ENCODE measurements around the gene MOCS1.

MOCS1 gene

DNA sequence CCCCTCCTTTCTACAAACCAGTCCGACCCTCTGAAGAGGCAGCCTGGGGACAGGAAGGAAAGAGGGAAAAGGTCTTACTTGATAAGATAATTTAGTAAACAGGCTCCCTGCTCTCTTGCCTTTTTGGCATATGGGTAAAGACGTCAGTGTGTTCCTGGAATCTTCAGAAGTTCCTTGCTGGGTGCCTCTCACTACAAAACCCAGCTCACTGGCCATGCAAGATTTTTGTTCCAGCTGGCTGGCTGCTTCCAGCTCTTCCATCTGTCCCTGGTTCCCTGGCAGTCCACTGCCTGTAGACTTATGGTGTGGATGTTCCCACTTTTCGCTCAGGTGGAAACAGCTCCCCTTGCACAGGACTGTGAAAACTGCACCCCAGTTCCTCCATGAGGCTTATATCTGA is 57.4 kb downstream of the MOCS1 start:
- no peak for DNase-seq (ENCODE audit: low read depth)
- TF ChIP-seq MAX (IDR thresholded peaks at IDR 0.05; ENCODE audit: low read depth, low read length) (no peak), CTCF (IDR thresholded peaks at IDR 0.05; ENCODE audit: low read depth, low read length) (no peak), MYC (IDR thresholded peaks at IDR 0.05; ENCODE audit: low read depth, low read length) (no peak), POLR2A (IDR thresholded peaks at IDR 0.05; ENCODE audit: extremely low read depth, insufficient read length) (no peak)
- H3K4me3 ChIP-seq (ENCODE audit: low read depth, low read length): no peak overlapping the region

- H3K4me3 ChIP-seq (ENCODE audit: low read depth, low read length): no peak overlapping the region
- DNase-seq (ENCODE audit: low read depth): no peak
- TF ChIP-seq CTCF (IDR thresholded peaks at IDR 0.05; ENCODE audit: low read depth, low read length): no peak
- no peak for TF ChIP-seq POLR2A (IDR thresholded peaks at IDR 0.05; ENCODE audit: extremely low read depth, insufficient read length)
- TF ChIP-seq MYC (IDR thresholded peaks at IDR 0.05; ENCODE audit: low read depth, low read length): no peak
- TF ChIP-seq MAX (IDR thresholded peaks at IDR 0.05; ENCODE audit: low read depth, low read length): no peak
Measured at GRCh38 chr6:39876111-39876510, 58.2 kb downstream of the MOCS1 start.

DNA sequence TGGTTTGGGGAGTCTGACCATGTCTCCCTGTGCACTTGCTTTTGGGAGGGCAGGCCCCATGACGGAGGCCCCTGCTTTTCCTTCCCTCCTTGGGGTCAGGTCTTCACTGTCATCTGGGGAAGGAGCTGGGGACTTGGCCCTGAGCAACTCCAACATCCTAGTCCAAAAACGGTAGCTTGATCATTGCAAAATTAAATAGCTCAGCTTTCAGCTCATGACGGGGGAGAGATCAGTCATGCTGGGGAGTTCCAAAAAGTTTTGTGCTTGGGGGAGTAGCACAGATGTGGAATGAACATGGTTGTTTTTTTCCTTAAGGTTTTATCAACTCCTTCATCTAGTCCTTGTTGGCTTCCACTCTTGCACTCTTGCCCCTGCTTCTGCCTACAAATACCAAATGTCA is 60.8 kb downstream of the MOCS1 start:
- no peak overlapping the region for H3K4me3 ChIP-seq (ENCODE audit: low read depth, low read length)
- no peak for DNase-seq (ENCODE audit: low read depth)
- TF ChIP-seq POLR2A (IDR thresholded peaks at IDR 0.05; ENCODE audit: extremely low read depth, insufficient read length) (no peak), MYC (IDR thresholded peaks at IDR 0.05; ENCODE audit: low read depth, low read length) (no peak)

GRCh38 chr6:39870950-39871349 is 63.3 kb downstream of the MOCS1 start:
- peak; percentile 14 for DNase-seq (ENCODE audit: low read depth)
- no peak for TF ChIP-seq MYC (IDR thresholded peaks at IDR 0.05; ENCODE audit: low read depth, low read length)
- peak; percentile 28 for TF ChIP-seq CTCF (IDR thresholded peaks at IDR 0.05; ENCODE audit: low read depth, low read length)
- no peak overlapping the region for H3K4me3 ChIP-seq (ENCODE audit: low read depth, low read length)

GRCh38 chr6:39867592-39867991 is 66.7 kb downstream of the MOCS1 start:
- TF ChIP-seq MAX (IDR thresholded peaks at IDR 0.05; ENCODE audit: low read depth, low read length): no peak
- no peak for TF ChIP-seq CTCF (IDR thresholded peaks at IDR 0.05; ENCODE audit: low read depth, low read length)
- TF ChIP-seq POLR2A (IDR thresholded peaks at IDR 0.05; ENCODE audit: extremely low read depth, insufficient read length): no peak
- TF ChIP-seq MYC (IDR thresholded peaks at IDR 0.05; ENCODE audit: low read depth, low read length): no peak
- H3K4me3 ChIP-seq (ENCODE audit: low read depth, low read length): no peak overlapping the region
- no peak for DNase-seq (ENCODE audit: low read depth)

- H3K4me3 ChIP-seq (ENCODE audit: low read depth, low read length): no peak overlapping the region
- TF ChIP-seq POLR2A (IDR thresholded peaks at IDR 0.05; ENCODE audit: extremely low read depth, insufficient read length) (no peak), MAX (IDR thresholded peaks at IDR 0.05; ENCODE audit: low read depth, low read length) (no peak), MYC (IDR thresholded peaks at IDR 0.05; ENCODE audit: low read depth, low read length) (no peak), CTCF (IDR thresholded peaks at IDR 0.05; ENCODE audit: low read depth, low read length) (peak; percentile 84)
- peak; percentile 63 for DNase-seq (ENCODE audit: low read depth)
Measured at GRCh38 chr6:39865011-39865888, 69.0 kb downstream of the MOCS1 start.

All from NB4 (cell line).